HG02970 (cell line): ENCODE data around the gene PRKAR2B.
A peak's percentile ranks its signal among the peaks of the same experiment; 100 is the strongest.
"Not testable (repeated sequence)": the region's sequence is repeated elsewhere in the genome, so short reads cannot be mapped to it uniquely, and the experiment has no call there.

Experiments
- ATAC-seq: cut with Tn5 transposase; IDR thresholded peaks from one replicate; pipeline ENCODE4 v1.9.1; 2021; ENCODE audit warnings: mild to moderate bottlenecking, moderate library complexity, moderate number of reproducible peaks; ENCODE audit not compliant: unreplicated experiment, low FRiP score

The PRKAR2B gene

GRCh38 chr7:107149863-107150262 is 105.4 kb downstream of the PRKAR2B start:
- ATAC-seq = no peak

GRCh38 chr7:107150375-107151073 is 106.0 kb downstream of the PRKAR2B start:
- no peak for ATAC-seq

- ATAC-seq = no peak
These were observed 107.0 kb downstream of the PRKAR2B start for GRCh38 chr7:107151538-107151937.

- no peak for ATAC-seq
These were observed 107.5 kb downstream of the PRKAR2B start for GRCh38 chr7:107152011-107152410.

GRCh38 chr7:107154826-107155225 is 110.3 kb downstream of the PRKAR2B start:
- no peak for ATAC-seq

GRCh38 chr7:107155726-107156125 is 111.2 kb downstream of the PRKAR2B start:
- ATAC-seq = not testable (repeated sequence)

GRCh38 chr7:107157091-107157490 is 112.6 kb downstream of the PRKAR2B start:
- ATAC-seq = no peak

GRCh38 chr7:107158028-107158427 is 113.5 kb downstream of the PRKAR2B start:
- no peak for ATAC-seq

GRCh38 chr7:107160389-107160788 is 115.9 kb downstream of the PRKAR2B start:
- ATAC-seq = no peak

GRCh38 chr7:107161415-107161814 is 116.9 kb downstream of the PRKAR2B start:
- ATAC-seq = no peak

GRCh38 chr7:107162475-107162874 is 118.0 kb downstream of the PRKAR2B start:
- ATAC-seq = no peak

GRCh38 chr7:107164092-107164491 is 119.6 kb downstream of the PRKAR2B start:
- no peak for ATAC-seq

GRCh38 chr7:107165341-107165740 is 120.8 kb downstream of the PRKAR2B start:
- no peak for ATAC-seq

- ATAC-seq = no peak
These were observed 122.4 kb downstream of the PRKAR2B start for GRCh38 chr7:107166736-107167426.

- ATAC-seq = no peak
These were observed 123.2 kb downstream of the PRKAR2B start for GRCh38 chr7:107167483-107168232.

- peak; percentile 93 for ATAC-seq
These were observed 124.0 kb downstream of the PRKAR2B start, which contains the start of gene HBP1 for GRCh38 chr7:107168233-107169119. Gene HBP1, plus strand, starts transcription at chr7:107169003. Its CDS starts 10,891 bp downstream, at chr7:107179894.

GRCh38 chr7:107169120-107170050 is 124.9 kb downstream of the PRKAR2B start:
- peak; percentile 29 for ATAC-seq

GRCh38 chr7:107170051-107170915 is 125.8 kb downstream of the PRKAR2B start:
- no peak for ATAC-seq
